Neural cell (in vitro differentiated cells): Measurements from ENCODE around the gene FLT3.

Experiments used
- TF ChIP-seq, protein P1 (sequence below): fragments of 450-650 bp; IDR thresholded peaks from 2 replicates; pipeline ENCODE4 v1.5.1; 2014; ENCODE audit warnings: antibody characterized with exemption, mild to moderate bottlenecking, moderate library complexity; ENCODE audit not compliant: poor library complexity, severe bottlenecking
- TF ChIP-seq, protein P2 (sequence below): IDR thresholded peaks from 2 replicates; pipeline ENCODE4 v1.6.1; 2012; ENCODE audit warnings: borderline replicate concordance

DNA sequence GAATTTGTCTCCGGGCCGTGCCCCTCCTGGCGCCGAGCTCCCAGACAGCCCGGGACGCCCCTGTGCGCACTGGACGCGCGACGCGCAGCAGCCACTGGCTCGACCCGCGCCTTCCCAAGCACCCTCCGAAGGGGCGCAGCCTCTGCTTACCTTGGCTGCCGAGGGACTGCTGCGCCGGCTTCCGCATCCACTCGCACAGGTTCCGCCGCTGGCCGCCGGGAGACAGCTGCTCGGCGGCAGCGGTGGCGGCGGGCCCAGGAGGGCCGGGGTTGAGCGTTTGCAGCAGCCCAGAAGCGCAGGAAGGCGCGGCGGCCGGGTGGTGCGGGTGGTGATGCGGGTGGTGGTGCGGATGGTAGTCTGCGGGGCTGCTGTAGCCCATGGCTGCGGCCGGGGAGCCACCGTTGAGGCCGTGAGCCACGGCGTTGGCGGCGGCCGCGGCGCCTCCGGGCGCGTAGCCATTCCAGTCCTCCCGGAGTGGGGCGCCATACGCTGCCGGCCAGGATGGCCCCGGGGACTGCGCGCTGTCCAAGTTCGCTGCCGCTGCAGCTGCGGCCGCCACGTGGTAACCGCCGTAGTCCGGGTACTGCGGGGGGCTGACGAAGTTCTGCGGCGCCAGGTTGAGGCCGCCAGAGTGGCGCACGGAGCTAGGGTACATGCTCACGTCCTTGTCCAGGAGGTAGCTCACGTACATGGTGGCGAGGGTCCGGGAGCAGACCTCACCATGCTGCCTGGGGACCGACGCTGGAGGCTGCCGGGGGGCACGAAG is 131.9 kb downstream of the FLT3 start:
- TF ChIP-seq, protein P1, sequence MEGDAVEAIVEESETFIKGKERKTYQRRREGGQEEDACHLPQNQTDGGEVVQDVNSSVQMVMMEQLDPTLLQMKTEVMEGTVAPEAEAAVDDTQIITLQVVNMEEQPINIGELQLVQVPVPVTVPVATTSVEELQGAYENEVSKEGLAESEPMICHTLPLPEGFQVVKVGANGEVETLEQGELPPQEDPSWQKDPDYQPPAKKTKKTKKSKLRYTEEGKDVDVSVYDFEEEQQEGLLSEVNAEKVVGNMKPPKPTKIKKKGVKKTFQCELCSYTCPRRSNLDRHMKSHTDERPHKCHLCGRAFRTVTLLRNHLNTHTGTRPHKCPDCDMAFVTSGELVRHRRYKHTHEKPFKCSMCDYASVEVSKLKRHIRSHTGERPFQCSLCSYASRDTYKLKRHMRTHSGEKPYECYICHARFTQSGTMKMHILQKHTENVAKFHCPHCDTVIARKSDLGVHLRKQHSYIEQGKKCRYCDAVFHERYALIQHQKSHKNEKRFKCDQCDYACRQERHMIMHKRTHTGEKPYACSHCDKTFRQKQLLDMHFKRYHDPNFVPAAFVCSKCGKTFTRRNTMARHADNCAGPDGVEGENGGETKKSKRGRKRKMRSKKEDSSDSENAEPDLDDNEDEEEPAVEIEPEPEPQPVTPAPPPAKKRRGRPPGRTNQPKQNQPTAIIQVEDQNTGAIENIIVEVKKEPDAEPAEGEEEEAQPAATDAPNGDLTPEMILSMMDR, result no peak
- TF ChIP-seq, protein P2, sequence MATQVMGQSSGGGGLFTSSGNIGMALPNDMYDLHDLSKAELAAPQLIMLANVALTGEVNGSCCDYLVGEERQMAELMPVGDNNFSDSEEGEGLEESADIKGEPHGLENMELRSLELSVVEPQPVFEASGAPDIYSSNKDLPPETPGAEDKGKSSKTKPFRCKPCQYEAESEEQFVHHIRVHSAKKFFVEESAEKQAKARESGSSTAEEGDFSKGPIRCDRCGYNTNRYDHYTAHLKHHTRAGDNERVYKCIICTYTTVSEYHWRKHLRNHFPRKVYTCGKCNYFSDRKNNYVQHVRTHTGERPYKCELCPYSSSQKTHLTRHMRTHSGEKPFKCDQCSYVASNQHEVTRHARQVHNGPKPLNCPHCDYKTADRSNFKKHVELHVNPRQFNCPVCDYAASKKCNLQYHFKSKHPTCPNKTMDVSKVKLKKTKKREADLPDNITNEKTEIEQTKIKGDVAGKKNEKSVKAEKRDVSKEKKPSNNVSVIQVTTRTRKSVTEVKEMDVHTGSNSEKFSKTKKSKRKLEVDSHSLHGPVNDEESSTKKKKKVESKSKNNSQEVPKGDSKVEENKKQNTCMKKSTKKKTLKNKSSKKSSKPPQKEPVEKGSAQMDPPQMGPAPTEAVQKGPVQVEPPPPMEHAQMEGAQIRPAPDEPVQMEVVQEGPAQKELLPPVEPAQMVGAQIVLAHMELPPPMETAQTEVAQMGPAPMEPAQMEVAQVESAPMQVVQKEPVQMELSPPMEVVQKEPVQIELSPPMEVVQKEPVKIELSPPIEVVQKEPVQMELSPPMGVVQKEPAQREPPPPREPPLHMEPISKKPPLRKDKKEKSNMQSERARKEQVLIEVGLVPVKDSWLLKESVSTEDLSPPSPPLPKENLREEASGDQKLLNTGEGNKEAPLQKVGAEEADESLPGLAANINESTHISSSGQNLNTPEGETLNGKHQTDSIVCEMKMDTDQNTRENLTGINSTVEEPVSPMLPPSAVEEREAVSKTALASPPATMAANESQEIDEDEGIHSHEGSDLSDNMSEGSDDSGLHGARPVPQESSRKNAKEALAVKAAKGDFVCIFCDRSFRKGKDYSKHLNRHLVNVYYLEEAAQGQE, result no peak
